Naive thymus-derived CD4-positive, alpha-beta T cell (primary cell): ENCODE data around the gene DMD. TPM values are rescaled to one million over a fixed set of nuclear protein-coding genes. Genes with fewer than 3 reads are reported as not detected.

Experiments used
- ATAC-seq: fragments of 150-1000 bp; cut with Tn5 transposase; 2 replicates; pipeline ENCODE4 v1.10.0; 2021; ENCODE audit warnings: mild to moderate bottlenecking, moderate library complexity
- CTCF ChIA-PET: fragments of 350-600 bp; sonication (Branson Sonifier 250); formaldehyde crosslinking; loops from one replicate; lab custom pipeline; 2021; ENCODE audit warnings: antibody characterized with exemption; lab: Charles Lee
- POLR2A ChIA-PET: fragments of 350-600 bp; sonication (Branson Sonifier 250); formaldehyde crosslinking; loops from one replicate; lab custom pipeline; 2021; ENCODE audit warnings: antibody characterized with exemption, inconsistent platforms; lab: Charles Lee
- DNase-seq, 9 donors: peaks; one replicate each; pipeline versions ENCODE4 v3.0.0 to v3.0.0-alpha.2; 2020 to 2022; ENCODE audit warnings: mixed read lengths in 1 of 9
- H3K27ac ChIP-seq: one replicate; pipeline ENCODE4 v1.7.0; 2013; ENCODE audit warnings: mild to moderate bottlenecking, low read depth, low read length, moderate library complexity
- H3K27me3 ChIP-seq, 2 donors: one replicate each; pipeline ENCODE4 v1.7.0; 2013; ENCODE audit warnings: low read length in 2 of 2, mild to moderate bottlenecking in 2 of 2, moderate library complexity in 2 of 2; ENCODE audit not compliant: control insufficient read depth in 2 of 2, insufficient read depth in 2 of 2
- H3K36me3 ChIP-seq, 3 experiments: 1 replicate in 2 of 3; 2 replicates in 1 of 3; pipeline ENCODE4 v1.7.0; 2013; ENCODE audit warnings: low read length in 3 of 3, mild to moderate bottlenecking in 3 of 3, moderate library complexity in 1 of 3; ENCODE audit not compliant: insufficient read depth in 3 of 3, control insufficient read depth in 2 of 3
- H3K4me1 ChIP-seq, 2 donors: one replicate each; pipeline ENCODE4 v1.7.0; 2013; ENCODE audit warnings: low read length in 2 of 2, mild to moderate bottlenecking in 2 of 2, moderate library complexity in 1 of 2; ENCODE audit not compliant: control insufficient read depth in 2 of 2, insufficient read depth in 2 of 2
- H3K4me3 ChIP-seq: 2 replicates; pipeline ENCODE4 v1.7.0; 2013; ENCODE audit warnings: mild to moderate bottlenecking, low read length
- H3K9me3 ChIP-seq, 3 experiments: 1 replicate in 2 of 3; 2 replicates in 1 of 3; pipeline ENCODE4 v1.7.0; 2013; ENCODE audit warnings: low read length in 3 of 3; ENCODE audit not compliant: control insufficient read depth in 2 of 3
- H3K27ac Mint-ChIP-seq, 9 donors: one replicate each; pipeline ENCODE4 v1.8.0; 2020 to 2022; ENCODE audit warnings: mixed read lengths in 9 of 9, mild to moderate bottlenecking in 8 of 9, moderate library complexity in 5 of 9, inconsistent platforms in 2 of 9
- H3K27me3 Mint-ChIP-seq, 5 donors: one replicate each; pipeline ENCODE4 v1.8.0; 2021 to 2022; ENCODE audit warnings: mixed read lengths in 5 of 5, mild to moderate bottlenecking in 1 of 5
- H3K36me3 Mint-ChIP-seq, 5 donors: one replicate each; pipeline ENCODE4 v1.8.0; 2020 to 2022; ENCODE audit warnings: mixed read lengths in 5 of 5, mild to moderate bottlenecking in 3 of 5, inconsistent platforms in 1 of 5
- H3K4me1 Mint-ChIP-seq, 7 donors: one replicate each; pipeline ENCODE4 v1.8.0; 2020 to 2022; ENCODE audit warnings: mixed read lengths in 7 of 7, mild to moderate bottlenecking in 3 of 7, inconsistent platforms in 1 of 7
- H3K4me3 Mint-ChIP-seq, 10 donors: one replicate each; pipeline ENCODE4 v1.8.0; 2020 to 2022; ENCODE audit warnings: mild to moderate bottlenecking in 10 of 10, mixed read lengths in 10 of 10, moderate library complexity in 6 of 10, inconsistent platforms in 2 of 10
- H3K9me3 Mint-ChIP-seq, 11 donors: one replicate each; pipeline ENCODE4 v1.8.0; 2020 to 2022; ENCODE audit warnings: mixed read lengths in 11 of 11, mild to moderate bottlenecking in 4 of 11, inconsistent platforms in 1 of 11, moderate library complexity in 1 of 11
- intact Hi-C, 2 donors: fragments of 100-400 bp; cut with micrococcal nuclease; formaldehyde crosslinking; loops; one replicate each; pipeline ENCODE4 v1.15.1; 2023
- polyA plus RNA-seq, 2 donors: library from polyadenylated mRNA; unstranded; fragments of 300-500 nt; fragmentation: Illumina TruSeq; gene quantifications; one replicate each; pipeline ENCODE4 v1.2.3, GENCODE V29; 2021
- total RNA-seq, 6 experiments: library from RNA in 5 of 6; stranded (reverse) in 5 of 6; gene quantifications; 1 replicate in 5 of 6; 2 replicates in 1 of 6; pipeline ENCODE4 v1.2.3 and lab custom pipeline; 2021 to 2026

Gene DMD
- total and polyA plus RNA-seq, 7 experiments from 2014 or later: 0.02 to 4.9 (median 0.28) TPM; not detected in 3

DNA sequence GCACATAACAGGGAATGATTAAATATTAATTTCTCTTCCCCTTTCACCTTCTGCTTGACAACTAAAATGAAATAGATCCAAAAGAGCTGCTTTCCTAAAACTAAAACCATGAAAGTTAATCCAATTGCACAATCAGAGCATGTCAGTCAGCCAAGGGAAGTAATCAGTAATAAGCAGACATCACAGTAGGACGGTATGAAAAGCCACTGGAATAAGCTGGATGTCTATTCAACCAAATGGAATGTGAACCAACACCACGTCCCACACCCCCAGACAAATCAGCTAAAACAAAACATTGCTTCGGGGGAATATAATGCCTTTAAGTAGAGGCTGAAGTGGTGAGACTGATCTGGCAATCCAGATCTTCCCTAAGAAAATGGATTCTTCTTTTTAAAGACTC, 1280.1 kb downstream of the DMD start:
- intact Hi-C loops: no loop called here
- no peaks in the 10 kb centered on the region for H3K4me1 Mint-ChIP-seq
- Histone ChIP-seq H3K9me3 (no peaks in the 10 kb centered on the region), H3K27me3 (no peaks in the 10 kb centered on the region), H3K4me1 (no peaks in the 10 kb centered on the region), H3K27ac (no peak overlapping the region), H3K36me3 (no peaks in the 10 kb centered on the region), H3K4me3 (no peak overlapping the region)
- DNase-seq (no peak), ATAC-seq (no peak)
- no peak overlapping the region for H3K27ac Mint-ChIP-seq
- no peaks in the 10 kb centered on the region for H3K27me3 Mint-ChIP-seq
- ChIA-PET CTCF (no interaction called here), POLR2A (no interaction called here)
- H3K36me3 Mint-ChIP-seq: no peaks in the 10 kb centered on the region
- H3K9me3 Mint-ChIP-seq: peaks cover 0 to 4% (median 0%) of the 10 kb centered on the region in 11 donors
- H3K4me3 Mint-ChIP-seq: no peak overlapping the region

DNA sequence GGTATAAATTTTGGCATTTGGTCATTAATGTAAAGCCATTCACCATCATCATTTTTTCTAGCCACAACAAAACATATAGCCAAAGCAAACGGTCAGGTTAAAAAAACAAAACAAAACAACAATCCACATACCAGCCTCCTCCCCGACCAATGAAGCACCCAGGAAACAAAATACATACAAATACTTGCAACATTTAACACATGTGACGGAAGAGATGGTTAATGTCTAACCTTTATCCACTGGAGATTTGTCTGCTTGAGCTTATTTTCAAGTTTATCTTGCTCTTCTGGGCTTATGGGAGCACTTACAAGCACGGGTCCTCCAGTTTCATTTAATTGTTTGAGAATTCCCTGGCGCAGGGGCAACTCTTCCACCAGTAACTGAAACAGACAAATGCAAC, 1282.0 kb downstream of the DMD start:
- peaks cover 0 to 5% (median 0%) of the 10 kb centered on the region in 11 donors for H3K9me3 Mint-ChIP-seq
- H3K27me3 ChIP-seq: no peaks in the 10 kb centered on the region
- no peak overlapping the region for H3K27ac Mint-ChIP-seq
- no peak overlapping the region for H3K4me3 ChIP-seq
- intact Hi-C loops: no loop called here
- H3K4me1 ChIP-seq: no peaks in the 10 kb centered on the region
- no peak overlapping the region for H3K4me3 Mint-ChIP-seq
- H3K36me3 Mint-ChIP-seq: no peaks in the 10 kb centered on the region
- H3K9me3 ChIP-seq: no peaks in the 10 kb centered on the region
- H3K4me1 Mint-ChIP-seq: no peaks in the 10 kb centered on the region
- ATAC-seq: no peak
- H3K36me3 ChIP-seq: no peaks in the 10 kb centered on the region
- ChIA-PET CTCF (no interaction called here), POLR2A (no interaction called here)
- DNase-seq: no peak
- no peaks in the 10 kb centered on the region for H3K27me3 Mint-ChIP-seq
- no peak overlapping the region for H3K27ac ChIP-seq

DNA sequence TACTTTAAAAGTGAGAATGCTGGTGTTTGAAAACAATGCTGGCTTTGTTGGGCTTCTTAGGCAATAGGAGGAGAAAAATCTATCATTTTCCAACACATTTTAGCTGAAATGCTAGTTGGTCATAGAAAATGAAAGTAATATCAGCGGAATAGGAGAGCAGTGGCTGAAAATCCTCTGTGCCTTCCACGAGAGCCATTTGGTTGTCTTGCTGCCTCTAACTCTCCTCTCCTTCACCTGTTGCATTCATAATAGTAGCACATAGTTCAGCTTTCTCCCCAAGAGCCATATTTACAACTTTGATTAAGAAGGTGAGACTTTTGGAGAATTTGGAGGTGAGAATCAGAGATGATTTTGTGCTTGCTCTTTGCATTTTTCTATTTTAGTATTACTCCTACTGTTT, 1290.1 kb downstream of the DMD start:
- DNase-seq: no peak
- no peak overlapping the region for H3K27ac ChIP-seq
- no peak overlapping the region for H3K4me3 ChIP-seq
- Mint-ChIP-seq H3K27me3 (no peaks in the 10 kb centered on the region), H3K36me3 (no peaks in the 10 kb centered on the region), H3K4me3 (no peak overlapping the region), H3K9me3 (peaks cover 0 to 7% (median 4%) of the 10 kb centered on the region in 11 donors), H3K27ac (no peak overlapping the region), H3K4me1 (no peaks in the 10 kb centered on the region)
- no peaks in the 10 kb centered on the region for H3K27me3 ChIP-seq
- no peak for ATAC-seq
- intact Hi-C loops: no loop called here
- no peaks in the 10 kb centered on the region for H3K4me1 ChIP-seq
- ChIA-PET POLR2A (no interaction called here), CTCF (no interaction called here)
- H3K9me3 ChIP-seq: no peaks in the 10 kb centered on the region
- H3K36me3 ChIP-seq: no peaks in the 10 kb centered on the region

DNA sequence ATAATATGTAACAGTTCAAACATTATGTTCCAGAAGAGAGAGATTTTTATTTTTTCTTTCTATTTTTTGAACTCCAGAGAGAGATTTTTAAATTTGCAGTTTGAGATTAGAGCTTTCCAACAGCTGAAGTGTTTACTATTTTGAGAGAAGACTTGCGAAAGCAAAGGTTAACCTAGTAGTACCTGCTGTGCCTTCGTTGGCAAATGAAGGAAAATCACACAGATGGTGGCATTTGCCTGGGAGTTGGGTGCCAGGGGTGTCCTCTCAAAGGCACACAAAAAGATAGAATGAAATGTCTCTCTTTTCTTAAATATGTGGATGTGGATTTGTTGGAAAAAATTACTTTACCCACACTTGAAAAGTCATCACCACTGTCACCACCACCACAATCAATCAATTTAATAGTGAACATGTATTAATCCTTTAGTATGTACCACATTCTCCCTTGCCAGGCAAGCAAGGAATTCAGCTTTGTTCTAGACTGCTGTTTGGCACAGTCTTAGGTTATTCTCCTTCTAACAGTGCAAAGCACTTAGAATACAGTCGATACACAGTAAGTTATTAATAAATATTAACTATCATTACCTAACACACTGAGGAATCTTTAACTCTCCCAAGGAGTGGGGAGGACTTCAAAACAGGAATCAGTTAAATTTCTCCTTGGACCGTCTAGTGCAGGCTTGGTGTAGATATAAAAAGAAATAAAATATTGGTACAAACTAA, 1301.3 kb downstream of the DMD start:
- ChIA-PET POLR2A (no interaction called here), CTCF (no interaction called here)
- intact Hi-C loops: no loop called here
- H3K9me3 ChIP-seq: no peaks in the 10 kb centered on the region
- no peak overlapping the region for H3K27ac ChIP-seq
- Mint-ChIP-seq H3K27me3 (no peaks in the 10 kb centered on the region), H3K9me3 (peaks cover 0 to 13% (median 4%) of the 10 kb centered on the region in 11 donors), H3K4me1 (no peaks in the 10 kb centered on the region), H3K27ac (no peak overlapping the region), H3K4me3 (no peak overlapping the region), H3K36me3 (no peaks in the 10 kb centered on the region)
- H3K4me3 ChIP-seq: no peak overlapping the region
- no peaks in the 10 kb centered on the region for H3K36me3 ChIP-seq
- no peaks in the 10 kb centered on the region for H3K27me3 ChIP-seq
- no peaks in the 10 kb centered on the region for H3K4me1 ChIP-seq
- no peak for ATAC-seq
- no peak for DNase-seq

DNA sequence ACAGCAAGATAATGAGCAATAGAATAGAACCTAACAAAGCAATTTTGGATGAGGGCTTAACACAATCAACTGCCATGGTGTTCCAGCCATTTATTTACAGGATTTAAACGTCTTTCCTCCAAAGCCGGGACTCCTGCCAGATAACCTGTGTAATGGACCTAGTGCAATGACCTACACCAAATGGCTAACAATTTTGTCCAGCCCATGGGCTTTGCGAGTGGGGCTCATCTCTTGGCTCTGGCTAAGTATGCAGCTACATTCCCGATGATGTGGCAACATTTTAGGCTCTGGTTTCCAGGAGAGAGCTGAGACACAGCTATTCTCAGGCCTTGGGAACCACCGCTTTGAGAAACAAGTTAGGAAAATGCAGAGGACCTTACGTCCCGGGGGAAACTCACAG, 1317.2 kb downstream of the DMD start:
- H3K4me3 Mint-ChIP-seq: no peak overlapping the region
- Histone ChIP-seq H3K4me3 (no peak overlapping the region), H3K27ac (no peak overlapping the region), H3K4me1 (no peaks in the 10 kb centered on the region), H3K9me3 (no peaks in the 10 kb centered on the region), H3K27me3 (no peaks in the 10 kb centered on the region), H3K36me3 (no peaks in the 10 kb centered on the region)
- ChIA-PET CTCF (no interaction called here), POLR2A (no interaction called here)
- DNase-seq: no peak
- H3K9me3 Mint-ChIP-seq: peaks cover 0 to 6% (median 0%) of the 10 kb centered on the region in 11 donors
- no peaks in the 10 kb centered on the region for H3K4me1 Mint-ChIP-seq
- no peak overlapping the region for H3K27ac Mint-ChIP-seq
- intact Hi-C loops: no loop called here
- ATAC-seq: no peak
- no peaks in the 10 kb centered on the region for H3K27me3 Mint-ChIP-seq
- no peaks in the 10 kb centered on the region for H3K36me3 Mint-ChIP-seq

DNA sequence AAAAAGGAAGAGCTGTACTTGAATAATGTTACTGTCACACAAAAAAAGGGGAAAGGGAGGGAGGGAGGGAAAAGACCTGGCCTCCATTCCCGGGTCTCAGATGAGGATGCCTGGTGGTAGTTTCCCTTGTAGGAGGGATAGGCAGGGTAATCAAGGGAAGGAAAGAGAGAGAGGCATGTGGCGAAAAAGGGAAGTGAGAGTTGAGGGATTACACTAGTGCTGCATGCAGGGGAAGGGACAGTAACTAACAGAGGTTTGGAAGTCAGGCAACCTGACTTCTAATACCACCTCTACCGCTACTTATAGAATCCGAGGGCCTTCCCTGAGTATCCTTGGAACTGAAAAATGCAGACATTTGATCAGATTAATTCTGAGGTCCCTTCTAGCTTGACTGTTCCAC, 1317.8 kb downstream of the DMD start:
- no peak overlapping the region for H3K27ac ChIP-seq
- no peaks in the 10 kb centered on the region for H3K4me1 Mint-ChIP-seq
- peaks cover 0 to 4% (median 0%) of the 10 kb centered on the region in 11 donors for H3K9me3 Mint-ChIP-seq
- ATAC-seq: no peak
- no peak overlapping the region for H3K4me3 ChIP-seq
- H3K36me3 Mint-ChIP-seq: no peaks in the 10 kb centered on the region
- no peaks in the 10 kb centered on the region for H3K4me1 ChIP-seq
- CTCF ChIA-PET: no interaction called here
- no peaks in the 10 kb centered on the region for H3K9me3 ChIP-seq
- POLR2A ChIA-PET: no interaction called here
- no peak for DNase-seq
- H3K27ac Mint-ChIP-seq: no peak overlapping the region
- intact Hi-C loops: no loop called here
- H3K4me3 Mint-ChIP-seq: no peak overlapping the region
- no peaks in the 10 kb centered on the region for H3K36me3 ChIP-seq
- H3K27me3 ChIP-seq: no peaks in the 10 kb centered on the region
- no peaks in the 10 kb centered on the region for H3K27me3 Mint-ChIP-seq

DNA sequence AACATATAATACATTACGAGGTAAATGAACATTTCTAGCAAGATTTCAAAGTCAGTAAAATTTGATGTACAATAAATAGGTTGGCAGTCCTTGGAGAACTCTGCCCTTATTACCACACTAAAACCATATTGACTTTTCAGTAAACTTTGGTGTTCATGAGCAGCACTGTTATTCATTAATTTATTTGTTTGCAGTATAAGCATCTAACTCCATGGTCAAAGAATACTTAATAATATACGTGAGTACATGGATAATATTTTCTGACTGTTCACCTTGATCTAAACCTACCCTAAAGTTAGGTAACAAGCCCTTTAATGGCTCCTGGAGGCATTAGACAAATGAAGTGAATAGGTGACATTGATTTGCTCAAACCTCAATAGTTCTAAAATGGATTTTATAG, 1322.3 kb downstream of the DMD start:
- Histone ChIP-seq H3K36me3 (no peaks in the 10 kb centered on the region), H3K4me3 (no peak overlapping the region), H3K4me1 (no peaks in the 10 kb centered on the region), H3K27ac (no peak overlapping the region), H3K27me3 (no peaks in the 10 kb centered on the region), H3K9me3 (no peaks in the 10 kb centered on the region)
- Mint-ChIP-seq H3K27me3 (no peaks in the 10 kb centered on the region), H3K4me1 (no peaks in the 10 kb centered on the region), H3K4me3 (no peak overlapping the region), H3K27ac (no peak overlapping the region), H3K36me3 (no peaks in the 10 kb centered on the region), H3K9me3 (peaks cover 0 to 4% (median 0%) of the 10 kb centered on the region in 11 donors)
- DNase-seq (no peak), ATAC-seq (no peak)
- intact Hi-C loops: no loop called here
- CTCF ChIA-PET: no interaction called here
- POLR2A ChIA-PET: no interaction called here
